ENCODE measurements around the gene GAB3. TPM values are rescaled to one million over a fixed set of nuclear protein-coding genes. Genes with fewer than 3 reads are reported as not detected.

The GAB3 gene
- total RNA-seq, 1 donor from 2014 or later = 0.90 TPM

DNA sequence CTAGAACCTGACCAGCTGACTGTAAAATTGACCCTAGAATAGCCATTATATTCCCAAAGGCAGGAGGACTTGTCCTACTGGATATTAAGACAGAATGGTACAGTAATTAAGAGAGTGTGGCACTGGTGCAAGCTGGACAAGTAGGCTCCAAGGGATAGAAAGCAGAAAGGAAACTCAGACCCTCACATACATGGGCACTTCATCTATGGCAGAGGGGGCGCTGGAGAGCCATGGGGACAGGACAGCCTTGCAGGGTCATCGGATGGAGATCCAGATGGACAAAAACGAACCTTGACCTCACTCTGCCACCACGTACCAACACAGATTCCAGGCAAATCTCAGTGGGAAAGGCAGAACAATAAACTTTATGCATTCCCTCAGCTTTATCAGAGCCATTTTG, 40.6 kb downstream of the GAB3 start:
- TF ChIP-seq, protein P1, sequence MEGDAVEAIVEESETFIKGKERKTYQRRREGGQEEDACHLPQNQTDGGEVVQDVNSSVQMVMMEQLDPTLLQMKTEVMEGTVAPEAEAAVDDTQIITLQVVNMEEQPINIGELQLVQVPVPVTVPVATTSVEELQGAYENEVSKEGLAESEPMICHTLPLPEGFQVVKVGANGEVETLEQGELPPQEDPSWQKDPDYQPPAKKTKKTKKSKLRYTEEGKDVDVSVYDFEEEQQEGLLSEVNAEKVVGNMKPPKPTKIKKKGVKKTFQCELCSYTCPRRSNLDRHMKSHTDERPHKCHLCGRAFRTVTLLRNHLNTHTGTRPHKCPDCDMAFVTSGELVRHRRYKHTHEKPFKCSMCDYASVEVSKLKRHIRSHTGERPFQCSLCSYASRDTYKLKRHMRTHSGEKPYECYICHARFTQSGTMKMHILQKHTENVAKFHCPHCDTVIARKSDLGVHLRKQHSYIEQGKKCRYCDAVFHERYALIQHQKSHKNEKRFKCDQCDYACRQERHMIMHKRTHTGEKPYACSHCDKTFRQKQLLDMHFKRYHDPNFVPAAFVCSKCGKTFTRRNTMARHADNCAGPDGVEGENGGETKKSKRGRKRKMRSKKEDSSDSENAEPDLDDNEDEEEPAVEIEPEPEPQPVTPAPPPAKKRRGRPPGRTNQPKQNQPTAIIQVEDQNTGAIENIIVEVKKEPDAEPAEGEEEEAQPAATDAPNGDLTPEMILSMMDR (IDR thresholded peaks at IDR 0.05; ENCODE audit: unreplicated experiment) = no peak
- Mint-ChIP-seq H3K36me3 (ENCODE audit: low read depth, unreplicated experiment) (no peaks in the 10 kb centered on the region), H3K27me3 (ENCODE audit: unreplicated experiment) (no peaks in the 10 kb centered on the region), H3K9me3 (ENCODE audit: unreplicated experiment) (no peaks in the 10 kb centered on the region), H3K4me3 (ENCODE audit: unreplicated experiment) (no peak overlapping the region), H3K4me1 (ENCODE audit: unreplicated experiment) (no peaks in the 10 kb centered on the region), H3K27ac (ENCODE audit: unreplicated experiment) (no peak overlapping the region)
- no peak for DNase-seq (ENCODE audit: low spot score)

DNA sequence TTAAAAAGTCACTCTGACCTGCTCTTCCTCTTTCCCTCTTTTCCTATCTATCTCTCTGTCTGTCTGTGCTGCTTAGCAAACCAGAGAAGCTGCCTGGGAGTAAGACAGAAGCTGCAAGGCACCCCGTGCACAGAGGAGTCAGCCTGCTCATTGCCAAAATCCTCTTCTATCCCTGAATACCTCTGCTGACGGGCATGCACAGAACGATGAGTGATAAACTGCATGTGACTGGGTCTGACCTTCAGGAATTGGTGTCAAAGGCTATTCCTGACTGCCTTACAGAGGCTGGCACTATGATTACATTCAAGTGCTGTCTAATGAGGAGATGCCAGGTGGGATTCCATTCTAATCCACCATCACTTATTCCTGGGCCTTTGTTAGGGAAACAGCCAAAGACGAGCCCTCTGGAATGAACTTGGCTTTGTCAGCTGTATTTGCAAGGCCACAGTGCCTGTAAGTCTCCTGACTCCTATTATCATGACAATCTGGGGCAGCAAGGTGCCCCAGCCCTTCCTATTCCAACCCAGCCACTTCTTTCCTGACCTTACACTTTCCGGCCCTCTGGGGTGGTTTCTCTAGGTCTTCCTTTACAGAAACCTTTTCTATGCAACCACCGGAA, 52.1 kb downstream of the GAB3 start:
- H3K4me1 Mint-ChIP-seq (ENCODE audit: unreplicated experiment) = no peaks in the 10 kb centered on the region
- H3K27me3 Mint-ChIP-seq (ENCODE audit: unreplicated experiment) = peaks cover 2% of the 10 kb centered on the region
- TF ChIP-seq, protein P1 (IDR thresholded peaks at IDR 0.05; ENCODE audit: unreplicated experiment) = no peak
- DNase-seq (ENCODE audit: low spot score) = no peak
- H3K27ac Mint-ChIP-seq (ENCODE audit: unreplicated experiment) = no peak overlapping the region
- no peak overlapping the region for H3K4me3 Mint-ChIP-seq (ENCODE audit: unreplicated experiment)
- H3K9me3 Mint-ChIP-seq (ENCODE audit: unreplicated experiment) = no peaks in the 10 kb centered on the region
- H3K36me3 Mint-ChIP-seq (ENCODE audit: low read depth, unreplicated experiment) = no peaks in the 10 kb centered on the region

- no peaks in the 10 kb centered on the region for H3K4me1 Mint-ChIP-seq (ENCODE audit: unreplicated experiment)
- H3K9me3 Mint-ChIP-seq (ENCODE audit: unreplicated experiment) = no peaks in the 10 kb centered on the region
- TF ChIP-seq, protein P1 (IDR thresholded peaks at IDR 0.05; ENCODE audit: unreplicated experiment) = no peak
- no peak overlapping the region for H3K4me3 Mint-ChIP-seq (ENCODE audit: unreplicated experiment)
- DNase-seq (ENCODE audit: low spot score) = no peak
- H3K27me3 Mint-ChIP-seq (ENCODE audit: unreplicated experiment) = peaks cover 2% of the 10 kb centered on the region
- no peak overlapping the region for H3K27ac Mint-ChIP-seq (ENCODE audit: unreplicated experiment)
- no peaks in the 10 kb centered on the region for H3K36me3 Mint-ChIP-seq (ENCODE audit: low read depth, unreplicated experiment)
Observed at GRCh38 chrX:154696676-154697045, 54.2 kb downstream of the GAB3 start.

DNA sequence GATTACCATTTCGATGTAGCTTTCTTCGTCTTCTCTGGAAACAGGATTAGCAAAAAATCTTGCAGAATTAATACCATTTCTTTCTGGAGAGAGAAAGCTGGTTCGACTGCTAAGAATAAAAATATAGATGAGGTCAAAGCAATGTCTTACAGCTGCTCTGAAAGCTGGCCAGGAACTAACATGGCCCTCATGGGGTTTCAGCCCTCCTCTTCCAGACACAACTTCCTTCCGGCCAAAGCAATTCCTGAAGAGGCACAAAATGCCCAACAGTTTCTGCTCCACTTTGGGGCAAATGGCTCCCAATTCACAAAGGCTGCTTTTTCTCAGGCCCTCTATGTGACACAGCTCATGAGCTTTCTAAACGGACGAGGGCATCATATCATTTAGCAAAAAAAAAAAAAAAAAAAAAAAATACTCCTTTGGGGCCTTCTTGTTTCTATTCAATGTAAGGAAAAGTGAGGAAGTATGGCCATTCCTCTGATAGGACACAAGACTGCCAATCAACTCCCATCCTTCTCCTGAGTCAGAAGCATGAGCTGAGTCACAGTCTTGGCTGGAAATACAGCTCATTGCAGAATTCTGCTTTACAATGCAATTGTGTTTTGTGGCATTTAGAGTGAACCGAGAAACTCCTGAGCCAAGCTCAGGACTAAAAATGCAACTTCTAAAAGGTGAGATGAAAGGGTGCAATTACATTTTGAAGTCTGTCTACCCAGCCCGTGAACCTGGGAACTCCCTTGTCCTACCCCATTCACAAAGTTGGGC, 54.8 kb downstream of the GAB3 start:
- no peaks in the 10 kb centered on the region for H3K36me3 Mint-ChIP-seq (ENCODE audit: low read depth, unreplicated experiment)

More for the DNA sequence above, 54.8 kb downstream of the GAB3 start:
- Mint-ChIP-seq H3K4me1 (ENCODE audit: unreplicated experiment) (no peaks in the 10 kb centered on the region), H3K27me3 (ENCODE audit: unreplicated experiment) (peaks cover 2% of the 10 kb centered on the region), H3K27ac (ENCODE audit: unreplicated experiment) (no peak overlapping the region), H3K4me3 (ENCODE audit: unreplicated experiment) (no peak overlapping the region), H3K9me3 (ENCODE audit: unreplicated experiment) (no peaks in the 10 kb centered on the region)
- DNase-seq (ENCODE audit: low spot score) = no peak
- TF ChIP-seq, protein P1 (IDR thresholded peaks at IDR 0.05; ENCODE audit: unreplicated experiment) = no peak

Data from endothelial cell (in vitro differentiated cells).